SK-N-SH treated with all-trans-retinoic acid at 6 μM for 48 hours (cell line): ENCODE data around the gene CHAF1B.

Source experiments
- ATAC-seq: fragments of 200-7000 bp; cut with Tn5 transposase; 3 replicates; pipeline ENCODE4 v1.9.1; 2020; ENCODE audit warnings: mild to moderate bottlenecking, moderate library complexity
- ARNTL ChIP-seq: fragments of 450-650 bp; formaldehyde crosslinking; IDR thresholded peaks from 2 replicates; pipeline ENCODE4 v1.5.0; 2020; ENCODE audit warnings: low read depth, mild to moderate bottlenecking, moderate library complexity, borderline replicate concordance
- BACH2 ChIP-seq: fragments of 250-450 bp; sonication (Bioruptor Pico); IDR thresholded peaks from 2 replicates; pipeline ENCODE4 v1.9.0; 2021; ENCODE audit warnings: mild to moderate bottlenecking, borderline replicate concordance
- CSDC2 ChIP-seq: fragments of 250-450 bp; sonication (Bioruptor Pico); IDR thresholded peaks from 2 replicates; pipeline ENCODE4 v1.5.0; 2020; ENCODE audit warnings: mild to moderate bottlenecking, moderate library complexity
- ESRRG ChIP-seq: fragments of 250-450 bp; sonication (Bioruptor Pico); IDR thresholded peaks from 2 replicates; pipeline ENCODE4 v1.6.1; 2021; ENCODE audit warnings: mild to moderate bottlenecking
- GLIS3 ChIP-seq: fragments of 250-450 bp; sonication (Bioruptor Pico); IDR thresholded peaks from 2 replicates; pipeline ENCODE4 v1.5.0; 2020; ENCODE audit warnings: mild to moderate bottlenecking, moderate library complexity
- ISL1 ChIP-seq: fragments of 250-450 bp; sonication (Bioruptor Pico); IDR thresholded peaks from 2 replicates; pipeline ENCODE4 v2.1.2; 2022; ENCODE audit warnings: mild to moderate bottlenecking, moderate library complexity
- OSR1 ChIP-seq: fragments of 250-450 bp; sonication (Bioruptor Pico); IDR thresholded peaks from 2 replicates; pipeline ENCODE4 v1.8.0; 2022; ENCODE audit warnings: moderate library complexity, mild to moderate bottlenecking, inconsistent platforms
- PATZ1 ChIP-seq: fragments of 250-450 bp; sonication (Bioruptor Pico); IDR thresholded peaks from 2 replicates; pipeline ENCODE4 v1.8.0; 2020; ENCODE audit warnings: mild to moderate bottlenecking, moderate library complexity, borderline replicate concordance
- PPARA ChIP-seq: fragments of 250-450 bp; sonication (Bioruptor Pico); IDR thresholded peaks from 2 replicates; pipeline ENCODE4 v1.5.0; 2020; ENCODE audit warnings: mild to moderate bottlenecking, borderline replicate concordance
- RARB ChIP-seq: fragments of 250-450 bp; sonication (Bioruptor Pico); IDR thresholded peaks from 2 replicates; pipeline ENCODE4 v1.8.0; 2021; ENCODE audit warnings: mild to moderate bottlenecking, moderate library complexity
- SNAI2 ChIP-seq: fragments of 250-450 bp; sonication (Bioruptor Pico); IDR thresholded peaks from 2 replicates; pipeline ENCODE4 v1.5.0; 2020; ENCODE audit warnings: mild to moderate bottlenecking, moderate library complexity
- TCF4 ChIP-seq: fragments of 250-450 bp; sonication (Bioruptor Pico); IDR thresholded peaks from 2 replicates; pipeline ENCODE4 v1.8.0; 2021; ENCODE audit warnings: mild to moderate bottlenecking, moderate library complexity, borderline replicate concordance
- TOX ChIP-seq: fragments of 250-450 bp; sonication (Bioruptor Pico); IDR thresholded peaks from 2 replicates; pipeline ENCODE4 v1.8.0; 2021; ENCODE audit warnings: mild to moderate bottlenecking, moderate library complexity, borderline replicate concordance
- ZC3H10 ChIP-seq: fragments of 250-450 bp; sonication (Bioruptor Pico); IDR thresholded peaks from 2 replicates; pipeline ENCODE4 v1.5.1; 2021; ENCODE audit warnings: mild to moderate bottlenecking, moderate library complexity
- ZFP3 ChIP-seq: fragments of 250-450 bp; sonication (Bioruptor Pico); IDR thresholded peaks from 2 replicates; pipeline ENCODE4 v1.5.0; 2020; ENCODE audit warnings: mild to moderate bottlenecking, moderate library complexity
- ZFP30 ChIP-seq: fragments of 450-650 bp; formaldehyde crosslinking; IDR thresholded peaks from 2 replicates; pipeline ENCODE4 v1.5.0; 2022; ENCODE audit warnings: mild to moderate bottlenecking, moderate library complexity
- ZNF70 ChIP-seq: fragments of 450-650 bp; formaldehyde crosslinking; IDR thresholded peaks from 2 replicates; pipeline ENCODE4 v1.5.0; 2020; ENCODE audit warnings: mild to moderate bottlenecking, moderate library complexity
- ZNF8 ChIP-seq: fragments of 450-650 bp; formaldehyde crosslinking; IDR thresholded peaks from 2 replicates; pipeline ENCODE4 v1.5.0; 2020; ENCODE audit warnings: mild to moderate bottlenecking, moderate library complexity
- TF ChIP-seq, protein P1 (sequence below): fragments of 250-450 bp; sonication (Bioruptor Pico); IDR thresholded peaks from 2 replicates; pipeline ENCODE4 v1.8.0; 2021; ENCODE audit warnings: low read depth, mild to moderate bottlenecking, moderate library complexity, borderline replicate concordance
- TF ChIP-seq, protein P2 (sequence below): fragments of 250-450 bp; sonication (Bioruptor Pico); IDR thresholded peaks from 2 replicates; pipeline ENCODE4 v1.5.1; 2021; ENCODE audit warnings: mild to moderate bottlenecking, moderate library complexity
- TF ChIP-seq, protein P3 (sequence below): fragments of 250-450 bp; sonication (Bioruptor Pico); IDR thresholded peaks from 2 replicates; pipeline ENCODE4 v1.5.0; 2020; ENCODE audit warnings: mild to moderate bottlenecking, moderate library complexity

The CHAF1B gene

GRCh38 chr21:36451506-36451905 lies 66.3 kb downstream of the CHAF1B start:
- no peak for ATAC-seq
- TF ChIP-seq ZNF8 (no peak), ZC3H10 (CRISPR knock-in tag) (no peak), ESRRG (CRISPR knock-in tag) (no peak), ZFP30 (CRISPR knock-in tag) (no peak), GLIS3 (CRISPR knock-in tag) (no peak), CSDC2 (CRISPR knock-in tag) (no peak), TOX (CRISPR knock-in tag) (no peak), RARB (CRISPR knock-in tag) (no peak), ISL1 (CRISPR knock-in tag) (no peak), ARNTL (no peak), ZNF70 (CRISPR knock-in tag) (no peak), ZFP3 (CRISPR knock-in tag) (no peak), PATZ1 (no peak), PPARA (CRISPR knock-in tag) (no peak), OSR1 (CRISPR knock-in tag) (no peak)
- TF ChIP-seq, protein P1, sequence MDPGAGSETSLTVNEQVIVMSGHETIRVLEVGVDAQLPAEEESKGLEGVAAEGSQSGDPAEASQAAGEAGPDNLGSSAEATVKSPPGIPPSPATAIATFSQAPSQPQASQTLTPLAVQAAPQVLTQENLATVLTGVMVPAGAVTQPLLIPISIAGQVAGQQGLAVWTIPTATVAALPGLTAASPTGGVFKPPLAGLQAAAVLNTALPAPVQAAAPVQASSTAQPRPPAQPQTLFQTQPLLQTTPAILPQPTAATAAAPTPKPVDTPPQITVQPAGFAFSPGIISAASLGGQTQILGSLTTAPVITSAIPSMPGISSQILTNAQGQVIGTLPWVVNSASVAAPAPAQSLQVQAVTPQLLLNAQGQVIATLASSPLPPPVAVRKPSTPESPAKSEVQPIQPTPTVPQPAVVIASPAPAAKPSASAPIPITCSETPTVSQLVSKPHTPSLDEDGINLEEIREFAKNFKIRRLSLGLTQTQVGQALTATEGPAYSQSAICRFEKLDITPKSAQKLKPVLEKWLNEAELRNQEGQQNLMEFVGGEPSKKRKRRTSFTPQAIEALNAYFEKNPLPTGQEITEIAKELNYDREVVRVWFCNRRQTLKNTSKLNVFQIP = no peak
- TF ChIP-seq, protein P2, sequence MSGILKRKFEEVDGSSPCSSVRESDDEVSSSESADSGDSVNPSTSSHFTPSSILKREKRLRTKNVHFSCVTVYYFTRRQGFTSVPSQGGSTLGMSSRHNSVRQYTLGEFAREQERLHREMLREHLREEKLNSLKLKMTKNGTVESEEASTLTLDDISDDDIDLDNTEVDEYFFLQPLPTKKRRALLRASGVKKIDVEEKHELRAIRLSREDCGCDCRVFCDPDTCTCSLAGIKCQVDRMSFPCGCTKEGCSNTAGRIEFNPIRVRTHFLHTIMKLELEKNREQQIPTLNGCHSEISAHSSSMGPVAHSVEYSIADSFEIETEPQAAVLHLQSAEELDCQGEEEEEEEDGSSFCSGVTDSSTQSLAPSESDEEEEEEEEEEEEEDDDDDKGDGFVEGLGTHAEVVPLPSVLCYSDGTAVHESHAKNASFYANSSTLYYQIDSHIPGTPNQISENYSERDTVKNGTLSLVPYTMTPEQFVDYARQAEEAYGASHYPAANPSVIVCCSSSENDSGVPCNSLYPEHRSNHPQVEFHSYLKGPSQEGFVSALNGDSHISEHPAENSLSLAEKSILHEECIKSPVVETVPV (CRISPR knock-in tag) = no peak
- TF ChIP-seq, all 23 proteins: peak for 0

- ATAC-seq = no peak
Observed at GRCh38 chr21:36452281-36452825, 67.2 kb downstream of the CHAF1B start.

GRCh38 chr21:36454093-36454531 lies 68.9 kb downstream of the CHAF1B start:
- ATAC-seq = no peak
- TF ChIP-seq ARNTL (no peak), ZFP30 (CRISPR knock-in tag) (no peak), ZC3H10 (CRISPR knock-in tag) (no peak), RARB (CRISPR knock-in tag) (no peak), GLIS3 (CRISPR knock-in tag) (no peak)
- TF ChIP-seq, all 23 proteins: peak for 0

More at GRCh38 chr21:36452281-36452825, 67.2 kb downstream of the CHAF1B start:
- no peak for TF ChIP-seq ZC3H10 (CRISPR knock-in tag)

GRCh38 chr21:36454706-36455105 lies 69.5 kb downstream of the CHAF1B start:
- no peak; the same call in 2 of the 3 replicates for ATAC-seq
- no peak for TF ChIP-seq TCF4 (CRISPR knock-in tag)
- TF ChIP-seq SNAI2 (CRISPR knock-in tag) = no peak
- no peak for TF ChIP-seq RARB (CRISPR knock-in tag)
- no peak for TF ChIP-seq TOX (CRISPR knock-in tag)

GRCh38 chr21:36456729-36457414 lies 71.7 kb downstream of the CHAF1B start:
- no peak for ATAC-seq
- TF ChIP-seq PATZ1 = no peak
- TF ChIP-seq, protein P3, sequence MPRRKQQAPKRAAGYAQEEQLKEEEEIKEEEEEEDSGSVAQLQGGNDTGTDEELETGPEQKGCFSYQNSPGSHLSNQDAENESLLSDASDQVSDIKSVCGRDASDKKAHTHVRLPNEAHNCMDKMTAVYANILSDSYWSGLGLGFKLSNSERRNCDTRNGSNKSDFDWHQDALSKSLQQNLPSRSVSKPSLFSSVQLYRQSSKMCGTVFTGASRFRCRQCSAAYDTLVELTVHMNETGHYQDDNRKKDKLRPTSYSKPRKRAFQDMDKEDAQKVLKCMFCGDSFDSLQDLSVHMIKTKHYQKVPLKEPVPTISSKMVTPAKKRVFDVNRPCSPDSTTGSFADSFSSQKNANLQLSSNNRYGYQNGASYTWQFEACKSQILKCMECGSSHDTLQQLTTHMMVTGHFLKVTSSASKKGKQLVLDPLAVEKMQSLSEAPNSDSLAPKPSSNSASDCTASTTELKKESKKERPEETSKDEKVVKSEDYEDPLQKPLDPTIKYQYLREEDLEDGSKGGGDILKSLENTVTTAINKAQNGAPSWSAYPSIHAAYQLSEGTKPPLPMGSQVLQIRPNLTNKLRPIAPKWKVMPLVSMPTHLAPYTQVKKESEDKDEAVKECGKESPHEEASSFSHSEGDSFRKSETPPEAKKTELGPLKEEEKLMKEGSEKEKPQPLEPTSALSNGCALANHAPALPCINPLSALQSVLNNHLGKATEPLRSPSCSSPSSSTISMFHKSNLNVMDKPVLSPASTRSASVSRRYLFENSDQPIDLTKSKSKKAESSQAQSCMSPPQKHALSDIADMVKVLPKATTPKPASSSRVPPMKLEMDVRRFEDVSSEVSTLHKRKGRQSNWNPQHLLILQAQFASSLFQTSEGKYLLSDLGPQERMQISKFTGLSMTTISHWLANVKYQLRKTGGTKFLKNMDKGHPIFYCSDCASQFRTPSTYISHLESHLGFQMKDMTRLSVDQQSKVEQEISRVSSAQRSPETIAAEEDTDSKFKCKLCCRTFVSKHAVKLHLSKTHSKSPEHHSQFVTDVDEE = no peak
- TF ChIP-seq TCF4 (CRISPR knock-in tag) = no peak
- no peak for TF ChIP-seq ZC3H10 (CRISPR knock-in tag)
- no peak for TF ChIP-seq GLIS3 (CRISPR knock-in tag)
- no peak for TF ChIP-seq ARNTL
- no peak for TF ChIP-seq BACH2
- TF ChIP-seq TOX (CRISPR knock-in tag) = no peak
- TF ChIP-seq, protein P2 (CRISPR knock-in tag) = no peak
- TF ChIP-seq ZFP3 (CRISPR knock-in tag) = no peak
- no peak for TF ChIP-seq PPARA (CRISPR knock-in tag)
- TF ChIP-seq ZNF8 = no peak
- TF ChIP-seq SNAI2 (CRISPR knock-in tag) = no peak
